GM12875 (cell line): Measurements from ENCODE around the gene BRD4.

Experiments used
- H3K4me3 ChIP-seq: one replicate; pipeline ENCODE4 v1.5.1; 2011; ENCODE audit warnings: low read depth, low read length, control low read depth
- CTCF ChIP-seq: IDR thresholded peaks from 2 replicates; pipeline ENCODE4 v1.5.1; 2011; ENCODE audit warnings: low read depth, mild to moderate bottlenecking, control low read depth, inconsistent platforms, low read length, moderate library complexity, borderline replicate concordance; ENCODE audit not compliant: insufficient read depth

The BRD4 gene

GRCh38 chr19:15374796-15375440, 42.6 kb upstream of the BRD4 start:
- H3K4me3 ChIP-seq, result no peak overlapping the region
- no peak for TF ChIP-seq CTCF

GRCh38 chr19:15374105-15374651, 41.8 kb upstream of the BRD4 start:
- H3K4me3 ChIP-seq, result no peak overlapping the region
- no peak for TF ChIP-seq CTCF

GRCh38 chr19:15373644-15374043, 41.3 kb upstream of the BRD4 start:
- TF ChIP-seq CTCF, result no peak
- H3K4me3 ChIP-seq, result no peak overlapping the region

GRCh38 chr19:15372891-15373301, 40.6 kb upstream of the BRD4 start:
- no peak overlapping the region for H3K4me3 ChIP-seq
- TF ChIP-seq CTCF, result no peak

GRCh38 chr19:15372470-15372869, 40.1 kb upstream of the BRD4 start:
- H3K4me3 ChIP-seq, result no peak overlapping the region

GRCh38 chr19:15371786-15372380, 39.5 kb upstream of the BRD4 start:
- no peak overlapping the region for H3K4me3 ChIP-seq
- no peak for TF ChIP-seq CTCF

More at GRCh38 chr19:15372470-15372869, 40.1 kb upstream of the BRD4 start:
- TF ChIP-seq CTCF, result no peak

GRCh38 chr19:15371119-15371518, 38.8 kb upstream of the BRD4 start:
- no peak overlapping the region for H3K4me3 ChIP-seq
- TF ChIP-seq CTCF, result no peak
